ENCODE measurements around the gene ERBIN.

Gene ERBIN

DNA sequence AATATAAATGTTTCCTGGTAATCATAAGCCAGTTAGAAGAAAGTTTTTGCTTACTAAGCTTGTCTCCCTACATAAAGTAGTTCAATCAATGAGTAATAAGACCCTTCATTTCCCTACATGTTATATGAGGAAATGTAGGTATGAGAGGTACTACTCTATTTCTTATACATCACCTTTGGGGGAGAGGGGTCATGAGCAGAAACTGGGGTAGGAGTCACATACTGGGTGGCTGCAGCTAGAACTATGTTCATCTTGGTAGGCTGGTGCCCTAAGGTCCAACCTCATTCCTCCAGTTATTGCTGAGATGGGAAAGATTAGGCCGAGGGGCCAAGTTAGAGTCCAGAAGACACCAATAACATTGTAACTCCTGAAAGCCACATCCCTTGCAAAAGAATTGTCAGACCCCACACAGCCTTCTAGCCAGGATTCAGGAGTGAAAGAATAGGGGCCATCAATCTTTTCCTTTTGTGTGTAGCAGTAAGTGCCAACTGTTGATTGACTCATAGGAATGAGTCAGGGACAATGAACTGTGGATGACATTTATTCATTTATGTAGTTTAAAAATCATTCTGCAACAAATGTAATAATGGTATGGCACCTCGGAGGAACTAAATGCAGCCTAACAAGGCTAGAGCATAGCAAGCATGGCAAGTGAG lies 196.1 kb downstream of the ERBIN start:
- Histone ChIP-seq H3K4me1 (ENCODE audit: insufficient read depth, insufficient read length) (no peaks in the 10 kb centered on the region), H3K36me3 (ENCODE audit: insufficient read depth, insufficient read length, low read length) (no peaks in the 10 kb centered on the region), H3K9me3 (ENCODE audit: insufficient read depth, low read length) (no peaks in the 10 kb centered on the region), H3K9ac (ENCODE audit: insufficient read length, low read depth) (no peak overlapping the region), H3K27me3 (ENCODE audit: insufficient read depth, insufficient read length) (no peaks in the 10 kb centered on the region), H3K4me3 (ENCODE audit: insufficient read length, low read depth) (no peak overlapping the region)
- TF ChIP-seq ZNF274 (IDR thresholded peaks at IDR 0.05; ENCODE audit: low read depth, low read length), result no peak
- TF ChIP-seq SUZ12 (IDR thresholded peaks at IDR 0.05; ENCODE audit: extremely low read depth, insufficient read depth, insufficient read length), result no peak
- no peak for TF ChIP-seq YY1 (IDR thresholded peaks at IDR 0.05; ENCODE audit: insufficient read depth, insufficient read length)
- no peak for DNase-seq (ENCODE audit: low read depth, low spot score)

- no peak overlapping the region for H3K9ac ChIP-seq (ENCODE audit: insufficient read length, low read depth)
- no peak overlapping the region for H3K4me3 ChIP-seq (ENCODE audit: insufficient read length, low read depth)
- no peaks in the 10 kb centered on the region for H3K9me3 ChIP-seq (ENCODE audit: insufficient read depth, low read length)
- no peaks in the 10 kb centered on the region for H3K4me1 ChIP-seq (ENCODE audit: insufficient read depth, insufficient read length)
- no peak for DNase-seq (ENCODE audit: low read depth, low spot score)
- no peak for TF ChIP-seq ZNF274 (IDR thresholded peaks at IDR 0.05; ENCODE audit: low read depth, low read length)
- TF ChIP-seq SUZ12 (IDR thresholded peaks at IDR 0.05; ENCODE audit: extremely low read depth, insufficient read depth, insufficient read length), result no peak
- TF ChIP-seq YY1 (IDR thresholded peaks at IDR 0.05; ENCODE audit: insufficient read depth, insufficient read length), result no peak
- no peaks in the 10 kb centered on the region for H3K27me3 ChIP-seq (ENCODE audit: insufficient read depth, insufficient read length)
- H3K36me3 ChIP-seq (ENCODE audit: insufficient read depth, insufficient read length, low read length), result no peaks in the 10 kb centered on the region
Observed at GRCh38 chr5:66129144-66129543, 202.8 kb downstream of the ERBIN start.

GRCh38 chr5:66130493-66130892 lies 204.1 kb downstream of the ERBIN start:
- DNase-seq (ENCODE audit: low read depth, low spot score), result no peak
- H3K9ac ChIP-seq (ENCODE audit: insufficient read length, low read depth), result no peak overlapping the region
- no peak overlapping the region for H3K4me3 ChIP-seq (ENCODE audit: insufficient read length, low read depth)
- H3K4me1 ChIP-seq (ENCODE audit: insufficient read depth, insufficient read length), result no peaks in the 10 kb centered on the region
- no peaks in the 10 kb centered on the region for H3K27me3 ChIP-seq (ENCODE audit: insufficient read depth, insufficient read length)
- H3K9me3 ChIP-seq (ENCODE audit: insufficient read depth, low read length), result no peaks in the 10 kb centered on the region
- no peaks in the 10 kb centered on the region for H3K36me3 ChIP-seq (ENCODE audit: insufficient read depth, insufficient read length, low read length)
- TF ChIP-seq ZNF274 (IDR thresholded peaks at IDR 0.05; ENCODE audit: low read depth, low read length) (no peak), SUZ12 (IDR thresholded peaks at IDR 0.05; ENCODE audit: extremely low read depth, insufficient read depth, insufficient read length) (no peak)

Measured in NT2/D1 (cell line).